Astrocyte (in vitro differentiated cells and primary cell): ENCODE data around the gene PECR.

ENCODE experiments used
- EZH2 ChIP-seq: IDR thresholded peaks from 2 replicates; pipeline ENCODE4 v1.6.1; 2012; ENCODE audit warnings: mild to moderate bottlenecking, low read length, inconsistent platforms; ENCODE audit not compliant: insufficient read depth
- TF ChIP-seq, protein P1 (sequence below): IDR thresholded peaks from 2 replicates; pipeline ENCODE4 v1.5.1; 2011; ENCODE audit warnings: low read depth, mild to moderate bottlenecking, inconsistent platforms, low read length, moderate library complexity; ENCODE audit not compliant: insufficient read depth

DNA sequence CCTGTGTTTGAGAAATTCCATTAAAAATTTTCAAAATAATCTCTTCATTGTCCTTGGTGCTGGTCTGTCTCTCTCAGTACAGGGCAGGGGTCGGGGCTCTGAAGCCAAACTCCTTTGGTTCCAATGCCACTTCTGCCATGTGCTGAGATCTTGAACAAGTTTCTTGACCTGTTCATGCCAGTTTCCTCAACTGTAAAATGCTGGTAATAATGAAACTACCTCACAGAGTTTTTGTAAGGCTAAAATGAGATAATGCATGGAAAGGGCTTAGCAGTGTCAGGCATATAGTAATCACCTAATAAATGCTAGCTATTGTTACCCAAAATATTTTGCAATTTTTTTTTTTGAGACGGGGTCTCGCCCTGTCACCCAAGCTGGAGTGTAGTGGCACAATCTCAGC, 51.4 kb downstream of the PECR start:
- TF ChIP-seq, protein P1, sequence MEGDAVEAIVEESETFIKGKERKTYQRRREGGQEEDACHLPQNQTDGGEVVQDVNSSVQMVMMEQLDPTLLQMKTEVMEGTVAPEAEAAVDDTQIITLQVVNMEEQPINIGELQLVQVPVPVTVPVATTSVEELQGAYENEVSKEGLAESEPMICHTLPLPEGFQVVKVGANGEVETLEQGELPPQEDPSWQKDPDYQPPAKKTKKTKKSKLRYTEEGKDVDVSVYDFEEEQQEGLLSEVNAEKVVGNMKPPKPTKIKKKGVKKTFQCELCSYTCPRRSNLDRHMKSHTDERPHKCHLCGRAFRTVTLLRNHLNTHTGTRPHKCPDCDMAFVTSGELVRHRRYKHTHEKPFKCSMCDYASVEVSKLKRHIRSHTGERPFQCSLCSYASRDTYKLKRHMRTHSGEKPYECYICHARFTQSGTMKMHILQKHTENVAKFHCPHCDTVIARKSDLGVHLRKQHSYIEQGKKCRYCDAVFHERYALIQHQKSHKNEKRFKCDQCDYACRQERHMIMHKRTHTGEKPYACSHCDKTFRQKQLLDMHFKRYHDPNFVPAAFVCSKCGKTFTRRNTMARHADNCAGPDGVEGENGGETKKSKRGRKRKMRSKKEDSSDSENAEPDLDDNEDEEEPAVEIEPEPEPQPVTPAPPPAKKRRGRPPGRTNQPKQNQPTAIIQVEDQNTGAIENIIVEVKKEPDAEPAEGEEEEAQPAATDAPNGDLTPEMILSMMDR = no peak
- no peak for TF ChIP-seq EZH2
